HG03139 (cell line): Measurements from ENCODE around the gene ANO2.

ENCODE experiments used
- ATAC-seq: cut with Tn5 transposase; IDR thresholded peaks from one replicate; pipeline ENCODE4 v1.9.1; 2021; ENCODE audit not compliant: unreplicated experiment

ANO2 gene

GRCh38 chr12:5736527-5736926, 208.5 kb downstream of the ANO2 start:
- ATAC-seq, result no peak

- no peak for ATAC-seq
Measured at GRCh38 chr12:5736016-5736415, 209.0 kb downstream of the ANO2 start.

GRCh38 chr12:5733916-5734315, 211.1 kb downstream of the ANO2 start:
- ATAC-seq, result no peak

GRCh38 chr12:5733136-5733755, 211.8 kb downstream of the ANO2 start:
- no peak for ATAC-seq

GRCh38 chr12:5730962-5731361, 214.1 kb downstream of the ANO2 start:
- ATAC-seq, result no peak

GRCh38 chr12:5723711-5724252, 221.3 kb downstream of the ANO2 start:
- no peak for ATAC-seq

GRCh38 chr12:5723071-5723470, 222.0 kb downstream of the ANO2 start:
- no peak for ATAC-seq

GRCh38 chr12:5720381-5721005, 224.6 kb downstream of the ANO2 start:
- no peak for ATAC-seq

GRCh38 chr12:5718680-5719079, 226.4 kb downstream of the ANO2 start:
- no peak for ATAC-seq

GRCh38 chr12:5718073-5718472, 227.0 kb downstream of the ANO2 start:
- no peak for ATAC-seq

GRCh38 chr12:5716976-5717375, 228.1 kb downstream of the ANO2 start:
- ATAC-seq, result no peak

- no peak for ATAC-seq
Measured at GRCh38 chr12:5716201-5716600, 228.9 kb downstream of the ANO2 start.

GRCh38 chr12:5715021-5715420, 230.0 kb downstream of the ANO2 start:
- no peak for ATAC-seq

GRCh38 chr12:5713599-5714081, 231.4 kb downstream of the ANO2 start:
- no peak for ATAC-seq

GRCh38 chr12:5710260-5710878, 234.7 kb downstream of the ANO2 start:
- no peak for ATAC-seq

- ATAC-seq, result no peak
Measured at GRCh38 chr12:5708371-5708770, 236.7 kb downstream of the ANO2 start.

- ATAC-seq, result no peak
Measured at GRCh38 chr12:5706247-5706646, 238.8 kb downstream of the ANO2 start.

- ATAC-seq, result no peak
Measured at GRCh38 chr12:5705791-5706190, 239.3 kb downstream of the ANO2 start.

- no peak for ATAC-seq
Measured at GRCh38 chr12:5694759-5695409, 250.2 kb downstream of the ANO2 start.

GRCh38 chr12:5692850-5693249, 252.2 kb downstream of the ANO2 start:
- ATAC-seq, result no peak

- ATAC-seq, result no peak
Measured at GRCh38 chr12:5691943-5692342, 253.1 kb downstream of the ANO2 start.

GRCh38 chr12:5690240-5690639, 254.8 kb downstream of the ANO2 start:
- ATAC-seq, result no peak
